ENCODE data around the gene OTOGL.

The OTOGL gene

GRCh38 chr12:80325167-80325959 lies 226.0 kb downstream of the OTOGL start:
- H3K4me1 Mint-ChIP-seq (ENCODE audit: low read depth) = no peaks in the 10 kb centered on the region
- H3K36me3 Mint-ChIP-seq = no peaks in the 10 kb centered on the region

GRCh38 chr12:80332827-80333226 lies 233.5 kb downstream of the OTOGL start:
- Mint-ChIP-seq H3K4me3 (no peak overlapping the region), H3K4me1 (ENCODE audit: low read depth) (no peaks in the 10 kb centered on the region), H3K27ac (no peak overlapping the region), H3K36me3 (no peaks in the 10 kb centered on the region), H3K9me3 (ENCODE audit: low read depth) (no peaks in the 10 kb centered on the region), H3K27me3 (no peaks in the 10 kb centered on the region)

More at GRCh38 chr12:80325167-80325959, 226.0 kb downstream of the OTOGL start:
- no peak overlapping the region for H3K4me3 Mint-ChIP-seq
- peaks cover 2% of the 10 kb centered on the region for H3K27me3 Mint-ChIP-seq
- no peaks in the 10 kb centered on the region for H3K9me3 Mint-ChIP-seq (ENCODE audit: low read depth)
- no peak overlapping the region for H3K27ac Mint-ChIP-seq

GRCh38 chr12:80352474-80352873 lies 253.1 kb downstream of the OTOGL start:
- no peaks in the 10 kb centered on the region for H3K36me3 Mint-ChIP-seq
- H3K4me1 Mint-ChIP-seq (ENCODE audit: low read depth) = no peaks in the 10 kb centered on the region
- H3K27me3 Mint-ChIP-seq = no peaks in the 10 kb centered on the region
- H3K27ac Mint-ChIP-seq = no peak overlapping the region
- H3K9me3 Mint-ChIP-seq (ENCODE audit: low read depth) = peaks cover 8% of the 10 kb centered on the region
- H3K4me3 Mint-ChIP-seq = no peak overlapping the region

GRCh38 chr12:80353254-80353653 lies 253.9 kb downstream of the OTOGL start:
- Mint-ChIP-seq H3K9me3 (ENCODE audit: low read depth) (peaks cover 8% of the 10 kb centered on the region), H3K4me1 (ENCODE audit: low read depth) (no peaks in the 10 kb centered on the region), H3K27ac (no peak overlapping the region), H3K4me3 (no peak overlapping the region), H3K36me3 (no peaks in the 10 kb centered on the region), H3K27me3 (no peaks in the 10 kb centered on the region)

GRCh38 chr12:80356097-80356496 lies 256.8 kb downstream of the OTOGL start:
- Mint-ChIP-seq H3K36me3 (no peaks in the 10 kb centered on the region), H3K27me3 (no peaks in the 10 kb centered on the region), H3K9me3 (ENCODE audit: low read depth) (no peaks in the 10 kb centered on the region), H3K27ac (no peak overlapping the region), H3K4me1 (ENCODE audit: low read depth) (no peaks in the 10 kb centered on the region), H3K4me3 (no peak overlapping the region)

GRCh38 chr12:80359703-80360102 lies 260.4 kb downstream of the OTOGL start:
- H3K27me3 Mint-ChIP-seq = no peaks in the 10 kb centered on the region
- no peaks in the 10 kb centered on the region for H3K36me3 Mint-ChIP-seq
- peaks cover 3% of the 10 kb centered on the region for H3K9me3 Mint-ChIP-seq (ENCODE audit: low read depth)
- H3K4me1 Mint-ChIP-seq (ENCODE audit: low read depth) = no peaks in the 10 kb centered on the region
- H3K27ac Mint-ChIP-seq = no peak overlapping the region
- no peak overlapping the region for H3K4me3 Mint-ChIP-seq

- Mint-ChIP-seq H3K4me3 (no peak overlapping the region), H3K27me3 (no peaks in the 10 kb centered on the region), H3K27ac (no peak overlapping the region), H3K36me3 (no peaks in the 10 kb centered on the region), H3K9me3 (ENCODE audit: low read depth) (peaks cover 4% of the 10 kb centered on the region), H3K4me1 (ENCODE audit: low read depth) (no peaks in the 10 kb centered on the region)
Observed at GRCh38 chr12:80364056-80364455, 264.7 kb downstream of the OTOGL start.

- H3K9me3 Mint-ChIP-seq (ENCODE audit: low read depth) = no peaks in the 10 kb centered on the region
- H3K4me1 Mint-ChIP-seq (ENCODE audit: low read depth) = no peaks in the 10 kb centered on the region
- no peak overlapping the region for H3K4me3 Mint-ChIP-seq
- no peak overlapping the region for H3K27ac Mint-ChIP-seq
- no peaks in the 10 kb centered on the region for H3K27me3 Mint-ChIP-seq
- no peaks in the 10 kb centered on the region for H3K36me3 Mint-ChIP-seq
Observed at GRCh38 chr12:80373666-80374065, 274.3 kb downstream of the OTOGL start.

GRCh38 chr12:80374615-80375014 lies 275.3 kb downstream of the OTOGL start:
- H3K4me3 Mint-ChIP-seq = no peak overlapping the region
- H3K27ac Mint-ChIP-seq = no peak overlapping the region
- no peaks in the 10 kb centered on the region for H3K9me3 Mint-ChIP-seq (ENCODE audit: low read depth)
- no peaks in the 10 kb centered on the region for H3K36me3 Mint-ChIP-seq
- no peaks in the 10 kb centered on the region for H3K4me1 Mint-ChIP-seq (ENCODE audit: low read depth)
- no peaks in the 10 kb centered on the region for H3K27me3 Mint-ChIP-seq

GRCh38 chr12:80377140-80377794 lies 277.9 kb downstream of the OTOGL start:
- H3K27me3 Mint-ChIP-seq = no peaks in the 10 kb centered on the region
- H3K4me3 Mint-ChIP-seq = no peak overlapping the region
- no peaks in the 10 kb centered on the region for H3K4me1 Mint-ChIP-seq (ENCODE audit: low read depth)
- no peak overlapping the region for H3K27ac Mint-ChIP-seq
- H3K36me3 Mint-ChIP-seq = no peaks in the 10 kb centered on the region
- no peaks in the 10 kb centered on the region for H3K9me3 Mint-ChIP-seq (ENCODE audit: low read depth)

GRCh38 chr12:80381121-80381520 lies 281.8 kb downstream of the OTOGL start:
- no peaks in the 10 kb centered on the region for H3K36me3 Mint-ChIP-seq
- H3K9me3 Mint-ChIP-seq (ENCODE audit: low read depth) = peaks cover 3% of the 10 kb centered on the region
- no peak overlapping the region for H3K4me3 Mint-ChIP-seq
- H3K4me1 Mint-ChIP-seq (ENCODE audit: low read depth) = no peaks in the 10 kb centered on the region
- H3K27ac Mint-ChIP-seq = no peak overlapping the region
- no peaks in the 10 kb centered on the region for H3K27me3 Mint-ChIP-seq

- no peaks in the 10 kb centered on the region for H3K36me3 Mint-ChIP-seq
- H3K4me1 Mint-ChIP-seq (ENCODE audit: low read depth) = no peaks in the 10 kb centered on the region
- no peak overlapping the region for H3K4me3 Mint-ChIP-seq
- H3K9me3 Mint-ChIP-seq (ENCODE audit: low read depth) = peaks cover 3% of the 10 kb centered on the region
- no peaks in the 10 kb centered on the region for H3K27me3 Mint-ChIP-seq
- H3K27ac Mint-ChIP-seq = no peak overlapping the region
Observed at GRCh38 chr12:80382254-80382653, 282.9 kb downstream of the OTOGL start.

- H3K27ac Mint-ChIP-seq = no peak overlapping the region
- H3K4me3 Mint-ChIP-seq = no peak overlapping the region
- no peaks in the 10 kb centered on the region for H3K9me3 Mint-ChIP-seq (ENCODE audit: low read depth)
- H3K36me3 Mint-ChIP-seq = no peaks in the 10 kb centered on the region
- H3K27me3 Mint-ChIP-seq = peaks cover 7% of the 10 kb centered on the region
- H3K4me1 Mint-ChIP-seq (ENCODE audit: low read depth) = no peaks in the 10 kb centered on the region
Observed at GRCh38 chr12:80400571-80400991, 301.2 kb downstream of the OTOGL start.

- Mint-ChIP-seq H3K4me3 (no peak overlapping the region), H3K4me1 (ENCODE audit: low read depth) (no peaks in the 10 kb centered on the region), H3K27me3 (peaks cover 7% of the 10 kb centered on the region), H3K36me3 (no peaks in the 10 kb centered on the region), H3K27ac (no peak overlapping the region), H3K9me3 (ENCODE audit: low read depth) (no peaks in the 10 kb centered on the region)
Observed at GRCh38 chr12:80401191-80401590, 301.9 kb downstream of the OTOGL start.

GRCh38 chr12:80404629-80405028 lies 305.3 kb downstream of the OTOGL start:
- no peaks in the 10 kb centered on the region for H3K36me3 Mint-ChIP-seq

GRCh38 chr12:80406253-80406652 lies 306.9 kb downstream of the OTOGL start:
- H3K27me3 Mint-ChIP-seq = no peaks in the 10 kb centered on the region
- H3K36me3 Mint-ChIP-seq = no peaks in the 10 kb centered on the region
- no peak overlapping the region for H3K4me3 Mint-ChIP-seq
- H3K4me1 Mint-ChIP-seq (ENCODE audit: low read depth) = no peaks in the 10 kb centered on the region
- H3K9me3 Mint-ChIP-seq (ENCODE audit: low read depth) = no peaks in the 10 kb centered on the region
- H3K27ac Mint-ChIP-seq = no peak overlapping the region

More at GRCh38 chr12:80404629-80405028, 305.3 kb downstream of the OTOGL start:
- Mint-ChIP-seq H3K4me3 (no peak overlapping the region), H3K9me3 (ENCODE audit: low read depth) (no peaks in the 10 kb centered on the region), H3K27me3 (peaks cover 7% of the 10 kb centered on the region), H3K27ac (no peak overlapping the region), H3K4me1 (ENCODE audit: low read depth) (no peaks in the 10 kb centered on the region)

All from activated naive CD8-positive, alpha-beta T cell (primary cell).